Osteoblast (primary cell): ENCODE data around the gene KRTAP5-7. TPM values are rescaled to one million over a fixed set of nuclear protein-coding genes. Genes with fewer than 3 reads are reported as not detected.

ENCODE experiments used
- DNase-seq: peaks from one replicate; pipeline ENCODE4 v3.0.0; 2011; ENCODE audit warnings: low spot score, mixed read lengths; ENCODE audit not compliant: insufficient read length; ENCODE audit errors: missing footprints
- H2AFZ ChIP-seq: 2 replicates; pipeline ENCODE4 v1.6.0; 2011; ENCODE audit warnings: mild to moderate bottlenecking, low read length
- H3K27ac ChIP-seq: 2 replicates; pipeline ENCODE4 v1.5.1; 2011; ENCODE audit warnings: mild to moderate bottlenecking, low read depth, low read length, moderate library complexity
- H3K27me3 ChIP-seq: 2 replicates; pipeline ENCODE4 v1.6.0; 2012; ENCODE audit warnings: mild to moderate bottlenecking, control low read depth, inconsistent platforms, low read length, moderate library complexity; ENCODE audit not compliant: insufficient read depth
- H3K36me3 ChIP-seq: 2 replicates; pipeline ENCODE4 v1.5.1; 2011; ENCODE audit warnings: mild to moderate bottlenecking, low read length, control low read depth, moderate library complexity; ENCODE audit not compliant: insufficient read depth
- H3K4me1 ChIP-seq: 2 replicates; pipeline ENCODE4 v1.5.1; 2011; ENCODE audit warnings: mild to moderate bottlenecking, low read length, control low read depth, moderate library complexity; ENCODE audit not compliant: insufficient read depth
- H3K4me2 ChIP-seq: 2 replicates; pipeline ENCODE4 v1.6.0; 2011; ENCODE audit warnings: mild to moderate bottlenecking, low read length; ENCODE audit not compliant: insufficient read depth
- H3K4me3 ChIP-seq: fragments of 200-600 bp; sonication (generic); 3 replicates; pipeline ENCODE4 v1.5.1; 2012; ENCODE audit warnings: mild to moderate bottlenecking, low read length, inconsistent platforms; ENCODE audit not compliant: insufficient read depth
- H3K79me2 ChIP-seq: 2 replicates; pipeline ENCODE4 v1.6.0; 2012; ENCODE audit warnings: mild to moderate bottlenecking, low read length, control low read depth, inconsistent platforms; ENCODE audit not compliant: insufficient read depth
- H3K9me3 ChIP-seq: 2 replicates; pipeline ENCODE4 v1.5.1; 2011; ENCODE audit warnings: low read depth, low read length, control low read depth
- H4K20me1 ChIP-seq: 2 replicates; pipeline ENCODE4 v1.6.0; 2012; ENCODE audit warnings: mild to moderate bottlenecking, low read length, control low read depth; ENCODE audit not compliant: insufficient read depth
- total RNA-seq: library from RNA; depleted of rRNA; stranded (reverse); fragments of >200 nt; gene quantifications from 2 replicates; pipeline ENCODE4 v1.2.3, GENCODE V29; 2012
- TF ChIP-seq, protein P1 (sequence below): IDR thresholded peaks from 2 replicates; pipeline ENCODE4 v1.5.1; 2011; ENCODE audit warnings: mild to moderate bottlenecking, low read depth, low read length, moderate library complexity; ENCODE audit errors: extremely low read depth

Gene KRTAP5-7
- total RNA-seq, 1 donor = 0.36 TPM

DNA sequence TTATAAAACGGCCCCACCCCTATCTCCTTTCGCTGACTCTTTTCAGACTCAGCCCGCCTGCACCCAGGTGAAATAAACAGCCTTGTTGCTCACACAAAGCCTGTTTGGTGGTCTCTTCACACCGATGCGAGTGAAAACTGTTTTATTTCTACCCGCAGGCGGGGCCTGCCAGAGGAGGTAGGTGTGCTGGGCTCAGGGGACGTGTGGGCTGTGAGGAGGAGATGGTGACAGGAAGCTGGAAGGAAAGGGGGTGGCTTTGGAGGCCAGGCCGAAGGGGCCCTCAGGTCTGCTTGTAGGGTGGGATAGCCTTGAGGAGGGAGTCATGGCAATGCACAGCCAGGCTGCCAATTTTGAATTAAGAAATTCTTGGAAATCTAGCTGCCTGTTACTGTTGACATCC is 21.3 kb upstream of the KRTAP5-7 start:
- Histone ChIP-seq H3K27me3 (no peaks in the 10 kb centered on the region), H2AFZ (no peak overlapping the region), H4K20me1 (no peaks in the 10 kb centered on the region), H3K9me3 (no peaks in the 10 kb centered on the region), H3K4me3 (no peak overlapping the region), H3K36me3 (peaks cover 3% of the 10 kb centered on the region), H3K79me2 (no peaks in the 10 kb centered on the region), H3K4me1 (no peaks in the 10 kb centered on the region), H3K4me2 (no peak overlapping the region), H3K27ac (no peak overlapping the region)
- no peak for DNase-seq
- TF ChIP-seq, protein P1, sequence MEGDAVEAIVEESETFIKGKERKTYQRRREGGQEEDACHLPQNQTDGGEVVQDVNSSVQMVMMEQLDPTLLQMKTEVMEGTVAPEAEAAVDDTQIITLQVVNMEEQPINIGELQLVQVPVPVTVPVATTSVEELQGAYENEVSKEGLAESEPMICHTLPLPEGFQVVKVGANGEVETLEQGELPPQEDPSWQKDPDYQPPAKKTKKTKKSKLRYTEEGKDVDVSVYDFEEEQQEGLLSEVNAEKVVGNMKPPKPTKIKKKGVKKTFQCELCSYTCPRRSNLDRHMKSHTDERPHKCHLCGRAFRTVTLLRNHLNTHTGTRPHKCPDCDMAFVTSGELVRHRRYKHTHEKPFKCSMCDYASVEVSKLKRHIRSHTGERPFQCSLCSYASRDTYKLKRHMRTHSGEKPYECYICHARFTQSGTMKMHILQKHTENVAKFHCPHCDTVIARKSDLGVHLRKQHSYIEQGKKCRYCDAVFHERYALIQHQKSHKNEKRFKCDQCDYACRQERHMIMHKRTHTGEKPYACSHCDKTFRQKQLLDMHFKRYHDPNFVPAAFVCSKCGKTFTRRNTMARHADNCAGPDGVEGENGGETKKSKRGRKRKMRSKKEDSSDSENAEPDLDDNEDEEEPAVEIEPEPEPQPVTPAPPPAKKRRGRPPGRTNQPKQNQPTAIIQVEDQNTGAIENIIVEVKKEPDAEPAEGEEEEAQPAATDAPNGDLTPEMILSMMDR = no peak

DNA sequence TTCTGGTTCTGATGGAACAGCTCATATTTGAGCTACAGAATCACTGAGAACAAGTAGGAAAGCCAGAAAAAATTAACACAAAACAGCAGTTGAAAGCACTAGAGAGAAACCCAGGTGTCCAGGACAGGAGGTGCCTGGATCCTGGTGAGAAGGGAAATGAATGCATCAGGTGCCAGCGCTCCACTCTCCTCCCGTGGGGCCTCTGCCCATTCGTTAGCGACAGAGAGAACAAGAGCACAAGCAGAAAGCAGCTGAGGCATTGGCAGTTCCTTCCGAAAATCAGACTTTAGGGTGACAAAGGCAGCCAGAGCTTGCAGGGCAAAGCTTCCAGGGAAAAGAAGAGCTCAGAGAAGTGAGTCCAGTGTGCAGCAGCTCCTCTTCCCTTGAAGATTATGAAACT is 20.0 kb upstream of the KRTAP5-7 start:
- no peak overlapping the region for H3K4me3 ChIP-seq
- H3K36me3 ChIP-seq = no peaks in the 10 kb centered on the region
- H3K4me1 ChIP-seq = no peaks in the 10 kb centered on the region
- no peaks in the 10 kb centered on the region for H3K79me2 ChIP-seq
- DNase-seq = no peak
- no peak overlapping the region for H3K27ac ChIP-seq
- no peaks in the 10 kb centered on the region for H3K27me3 ChIP-seq
- H3K4me2 ChIP-seq = no peak overlapping the region
- no peak overlapping the region for H2AFZ ChIP-seq
- no peaks in the 10 kb centered on the region for H3K9me3 ChIP-seq
- TF ChIP-seq, protein P1 = no peak
- H4K20me1 ChIP-seq = no peaks in the 10 kb centered on the region

DNA sequence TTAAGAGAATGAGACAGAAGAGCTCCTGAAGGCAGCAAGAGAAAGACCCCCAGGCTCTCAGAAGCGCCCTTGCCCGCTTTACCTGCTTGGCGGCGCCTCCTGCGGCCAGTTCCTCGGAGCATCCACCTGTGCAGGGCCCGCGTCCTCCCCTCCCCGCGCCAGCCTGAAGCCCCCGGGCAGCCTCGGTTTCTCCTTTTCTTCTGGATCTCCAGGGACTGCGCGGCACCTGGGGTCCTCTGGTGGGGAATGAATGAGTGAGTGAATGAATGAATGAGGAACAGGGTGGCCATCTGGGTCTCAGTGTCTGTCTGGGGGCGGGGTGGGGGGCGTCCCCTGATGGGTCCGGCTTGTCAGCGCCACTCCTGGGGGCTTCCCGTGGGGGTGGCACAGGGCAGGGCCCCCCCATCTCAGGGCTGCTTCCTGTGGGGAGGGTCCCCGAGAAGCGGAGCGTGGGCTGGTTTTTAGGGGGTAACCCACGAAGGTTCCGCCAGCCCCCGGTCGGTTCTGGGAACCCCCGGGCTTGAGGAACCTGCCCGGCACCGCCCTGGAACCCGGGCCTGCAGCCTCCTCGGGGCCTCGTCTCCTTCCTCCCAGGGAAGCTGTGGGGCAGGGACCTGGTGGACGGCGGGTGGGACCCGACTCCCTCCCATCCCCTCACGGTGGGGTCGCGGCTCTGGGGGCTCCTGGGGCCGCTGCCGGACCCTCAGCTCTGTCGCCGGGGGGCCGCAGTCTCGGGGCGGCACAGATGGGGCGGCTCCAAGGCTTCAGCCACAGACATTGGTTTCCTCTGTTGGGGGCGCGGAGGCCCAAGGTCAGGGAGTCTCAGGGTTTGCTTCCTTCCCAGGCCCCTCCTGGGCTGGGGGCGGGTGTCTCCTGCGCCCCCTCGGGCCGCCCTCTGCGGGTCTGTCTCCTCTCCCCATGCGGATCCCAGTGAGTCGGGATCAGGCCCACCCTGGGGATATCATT is 8.3 kb upstream of the KRTAP5-7 start:
- Histone ChIP-seq H3K27me3 (no peaks in the 10 kb centered on the region), H3K4me1 (no peaks in the 10 kb centered on the region), H3K36me3 (no peaks in the 10 kb centered on the region), H2AFZ (no peak overlapping the region), H4K20me1 (no peaks in the 10 kb centered on the region), H3K4me2 (no peak overlapping the region), H3K9me3 (no peaks in the 10 kb centered on the region), H3K79me2 (no peaks in the 10 kb centered on the region), H3K4me3 (no peak overlapping the region), H3K27ac (no peak overlapping the region)
- no peak for DNase-seq
- TF ChIP-seq, protein P1 = no peak

DNA sequence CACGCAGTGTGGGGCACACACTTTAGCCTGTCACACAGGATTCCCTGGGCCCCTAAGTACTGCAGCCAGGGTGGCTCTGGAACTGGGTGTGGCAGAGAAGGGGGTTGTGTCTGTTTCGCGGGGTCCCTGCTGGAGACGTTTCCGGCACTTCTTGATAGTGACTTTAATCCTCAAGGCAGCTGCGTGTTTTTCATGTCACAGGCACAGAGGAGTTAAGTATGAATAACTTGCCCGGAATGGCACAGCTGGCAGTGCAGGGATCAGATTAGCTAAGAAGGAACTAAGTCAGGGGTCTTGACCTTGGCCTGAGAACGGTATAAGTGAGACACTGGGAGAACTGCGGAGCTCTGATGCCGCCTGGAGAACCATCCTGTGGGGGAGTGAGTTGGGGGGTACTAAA is 7.5 kb upstream of the KRTAP5-7 start:
- H3K4me1 ChIP-seq = no peaks in the 10 kb centered on the region
- H3K36me3 ChIP-seq = no peaks in the 10 kb centered on the region
- no peaks in the 10 kb centered on the region for H3K9me3 ChIP-seq
- H3K79me2 ChIP-seq = no peaks in the 10 kb centered on the region
- no peaks in the 10 kb centered on the region for H4K20me1 ChIP-seq
- H3K27me3 ChIP-seq = no peaks in the 10 kb centered on the region
- DNase-seq = no peak
- H3K27ac ChIP-seq = no peak overlapping the region
- no peak overlapping the region for H3K4me3 ChIP-seq
- TF ChIP-seq, protein P1 = no peak
- H2AFZ ChIP-seq = no peak overlapping the region
- no peak overlapping the region for H3K4me2 ChIP-seq
